Endothelial cell (in vitro differentiated cells): ENCODE results near the gene AARS1. TPM values are rescaled to one million over a fixed set of nuclear protein-coding genes. Genes with fewer than 3 reads are reported as not detected.
"Not testable (repeated sequence)": the region's sequence is repeated elsewhere in the genome, so short reads cannot be mapped to it uniquely, and the experiment has no call there.

Experiments used
- DNase-seq: peaks from one replicate; pipeline ENCODE4 v3.0.0; 2021; ENCODE audit warnings: low spot score
- H3K27ac Mint-ChIP-seq: one replicate; pipeline ENCODE4 v1.8.0; 2021; ENCODE audit warnings: mixed read lengths, inconsistent platforms; ENCODE audit not compliant: unreplicated experiment
- H3K27me3 Mint-ChIP-seq: one replicate; pipeline ENCODE4 v1.8.0; 2021; ENCODE audit warnings: mild to moderate bottlenecking, moderate library complexity, mixed read lengths, inconsistent platforms; ENCODE audit not compliant: unreplicated experiment
- H3K36me3 Mint-ChIP-seq: one replicate; pipeline ENCODE4 v1.8.0; 2021; ENCODE audit warnings: mild to moderate bottlenecking, low read depth, mixed read lengths, inconsistent platforms; ENCODE audit not compliant: unreplicated experiment
- H3K4me1 Mint-ChIP-seq: one replicate; pipeline ENCODE4 v1.8.0; 2021; ENCODE audit warnings: mild to moderate bottlenecking, mixed read lengths, inconsistent platforms; ENCODE audit not compliant: unreplicated experiment
- H3K4me3 Mint-ChIP-seq: one replicate; pipeline ENCODE4 v1.8.0; 2021; ENCODE audit warnings: mild to moderate bottlenecking, mixed read lengths, inconsistent platforms; ENCODE audit not compliant: unreplicated experiment
- H3K9me3 Mint-ChIP-seq: one replicate; pipeline ENCODE4 v1.8.0; 2021; ENCODE audit warnings: mixed read lengths, inconsistent platforms; ENCODE audit not compliant: unreplicated experiment
- total RNA-seq: library from RNA; stranded (reverse); fragmentation: NEBNext Ultra II Directional; extraction: Animal tissue kit (Norgen Biotek cat#: 25700); gene quantifications from one replicate; pipeline ENCODE4 v1.2.1, GENCODE V29; 2021; ENCODE audit not compliant: unreplicated experiment

AARS1 gene
- total RNA-seq, 1 donor from 2014 or later: 60.4 TPM

DNA sequence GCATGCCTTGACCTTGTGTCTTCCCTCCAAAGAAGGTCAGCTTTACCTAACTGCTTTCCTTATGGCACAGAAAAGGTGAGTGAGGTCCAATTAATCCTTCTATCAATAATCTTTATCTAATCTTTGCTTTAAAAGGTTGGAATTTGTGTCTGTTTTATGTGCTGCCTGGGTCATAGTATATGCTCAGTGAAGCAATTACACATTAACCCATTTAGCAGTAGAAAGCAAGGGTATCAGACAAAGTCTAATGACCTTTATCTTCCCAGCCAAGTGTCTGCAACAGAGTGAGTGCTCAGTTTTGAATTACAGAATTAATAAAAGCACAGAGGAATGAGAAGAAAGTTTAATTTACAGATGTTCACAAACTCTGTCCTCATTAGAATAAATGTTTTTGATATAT, 63.3 kb downstream of the AARS1 start:
- not testable (repeated sequence) for H3K9me3 Mint-ChIP-seq, H3K4me3 Mint-ChIP-seq, DNase-seq, H3K27ac Mint-ChIP-seq, H3K27me3 Mint-ChIP-seq, H3K36me3 Mint-ChIP-seq
- H3K4me1 Mint-ChIP-seq: peaks cover 14% of the 10 kb centered on the region

DNA sequence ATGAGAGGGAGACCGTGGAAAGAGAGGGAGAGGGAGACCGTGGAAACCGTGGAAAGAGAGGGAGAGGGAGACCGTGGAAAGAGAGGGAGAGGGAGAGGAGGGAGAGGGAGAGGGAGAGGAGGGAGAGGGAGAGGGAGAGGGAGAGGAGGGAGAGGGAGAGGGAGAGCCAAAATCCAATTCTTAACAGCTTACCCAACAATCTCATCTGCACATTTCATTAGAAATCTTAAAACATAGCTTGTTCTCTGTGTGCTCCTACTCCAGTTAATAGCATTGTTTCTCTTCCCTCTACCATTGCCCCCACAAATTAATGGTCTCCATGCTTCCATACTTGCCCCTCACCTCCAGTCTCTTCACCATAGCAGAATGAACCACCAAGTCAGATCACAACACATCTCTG, 63.9 kb downstream of the AARS1 start:
- H3K4me1 Mint-ChIP-seq: peaks cover 14% of the 10 kb centered on the region
- H3K9me3 Mint-ChIP-seq, H3K36me3 Mint-ChIP-seq, H3K27me3 Mint-ChIP-seq, H3K4me3 Mint-ChIP-seq, H3K27ac Mint-ChIP-seq, DNase-seq: not testable (repeated sequence)

DNA sequence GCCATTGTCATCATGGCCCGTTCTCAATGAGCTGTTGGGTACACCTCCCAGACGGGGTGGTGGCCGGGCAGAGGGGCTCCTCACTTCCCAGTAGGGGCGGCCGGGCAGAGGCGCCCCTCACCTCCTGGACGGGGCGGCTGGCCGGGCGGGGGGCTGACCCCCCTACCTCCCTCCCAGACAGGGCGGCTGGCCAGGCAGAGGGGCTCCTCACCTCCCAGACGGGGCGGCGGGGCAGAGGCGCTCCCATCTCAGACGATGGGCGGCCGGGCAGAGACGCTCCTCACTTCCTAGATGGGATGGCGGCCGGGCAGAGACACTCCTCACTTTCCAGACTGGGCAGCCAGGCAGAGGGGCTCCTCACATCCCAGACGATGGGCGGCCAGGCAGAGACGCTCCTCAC, 64.7 kb downstream of the AARS1 start:
- H3K27me3 Mint-ChIP-seq, H3K4me3 Mint-ChIP-seq, H3K27ac Mint-ChIP-seq, H3K36me3 Mint-ChIP-seq, H3K9me3 Mint-ChIP-seq, DNase-seq: not testable (repeated sequence)
- peaks cover 14% of the 10 kb centered on the region for H3K4me1 Mint-ChIP-seq

DNA sequence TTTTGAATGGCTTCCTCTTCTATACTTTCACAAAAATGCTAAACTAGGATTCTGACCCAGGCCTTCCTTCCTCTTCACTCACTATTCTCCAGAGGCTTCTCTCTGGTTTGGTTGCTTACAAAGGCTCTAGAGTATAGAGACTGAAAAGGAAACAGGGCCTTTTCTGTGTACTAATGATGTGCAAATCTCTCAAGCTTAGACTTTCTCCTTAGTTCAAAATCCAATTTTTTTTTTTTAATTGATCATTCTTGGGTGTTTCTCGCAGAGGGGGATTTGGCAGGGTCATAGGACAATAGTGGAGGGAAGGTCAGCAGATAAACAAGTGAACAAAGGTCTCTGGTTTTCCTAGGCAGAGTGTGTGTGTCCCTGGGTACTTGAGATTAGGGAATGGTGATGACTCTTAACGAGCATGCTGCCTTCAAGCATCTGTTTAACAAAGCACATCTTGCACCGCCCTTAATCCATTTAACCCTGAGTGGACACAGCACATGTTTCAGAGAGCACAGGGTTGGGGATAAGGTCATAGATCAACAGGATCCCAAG, 65.3 kb downstream of the AARS1 start:
- not testable (repeated sequence) for H3K9me3 Mint-ChIP-seq, H3K36me3 Mint-ChIP-seq, H3K4me3 Mint-ChIP-seq, H3K27me3 Mint-ChIP-seq, DNase-seq
- peak overlapping the region; percentile 86 for H3K27ac Mint-ChIP-seq
- H3K4me1 Mint-ChIP-seq: peaks cover 14% of the 10 kb centered on the region

DNA sequence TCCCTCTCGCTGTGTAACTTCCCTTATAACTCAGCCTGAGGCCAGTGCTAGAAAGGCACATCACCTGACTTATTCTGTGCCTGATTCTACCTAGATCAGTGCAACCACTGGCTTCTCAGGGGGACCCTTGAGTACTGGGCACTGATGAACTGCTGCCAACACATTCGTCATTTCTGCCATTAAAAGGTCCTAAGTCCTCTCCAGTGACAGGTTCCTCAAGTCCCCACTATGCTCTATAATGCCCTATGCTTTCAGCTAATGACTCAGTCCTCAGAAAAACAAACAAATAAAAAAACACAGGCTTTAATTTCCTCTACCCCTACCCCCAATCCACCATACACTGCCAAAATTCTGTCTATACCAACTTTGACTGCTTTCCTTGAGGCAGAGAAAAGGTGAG, 66.1 kb downstream of the AARS1 start:
- Mint-ChIP-seq H3K27ac (peak overlapping the region; percentile 86), H3K4me1 (peaks cover 14% of the 10 kb centered on the region)

DNA sequence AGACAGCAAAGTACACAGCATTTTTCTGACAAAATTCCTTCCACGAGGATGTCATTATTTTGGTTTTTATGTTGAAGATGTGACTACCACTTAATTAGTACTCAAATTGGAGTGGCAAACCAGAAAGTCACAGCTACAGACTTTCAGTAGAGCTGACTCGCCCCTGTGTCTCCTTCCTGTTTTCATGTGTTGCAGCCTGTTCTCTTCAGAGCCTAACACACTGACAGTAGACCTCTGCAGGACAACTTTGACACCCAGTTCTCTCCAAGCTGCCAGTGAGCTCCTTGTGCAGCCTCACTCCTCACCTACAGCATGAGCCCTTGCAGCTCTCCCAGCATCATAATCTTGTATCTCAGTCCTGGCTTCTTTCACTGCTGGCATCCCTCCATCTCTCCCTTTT, 66.7 kb downstream of the AARS1 start:
- H3K27ac Mint-ChIP-seq, H3K4me3 Mint-ChIP-seq: not testable (repeated sequence)
- peaks cover 14% of the 10 kb centered on the region for H3K4me1 Mint-ChIP-seq

More for the DNA sequence above, 66.1 kb downstream of the AARS1 start:
- not testable (repeated sequence) for H3K36me3 Mint-ChIP-seq, H3K27me3 Mint-ChIP-seq, H3K4me3 Mint-ChIP-seq, H3K9me3 Mint-ChIP-seq, DNase-seq

DNA sequence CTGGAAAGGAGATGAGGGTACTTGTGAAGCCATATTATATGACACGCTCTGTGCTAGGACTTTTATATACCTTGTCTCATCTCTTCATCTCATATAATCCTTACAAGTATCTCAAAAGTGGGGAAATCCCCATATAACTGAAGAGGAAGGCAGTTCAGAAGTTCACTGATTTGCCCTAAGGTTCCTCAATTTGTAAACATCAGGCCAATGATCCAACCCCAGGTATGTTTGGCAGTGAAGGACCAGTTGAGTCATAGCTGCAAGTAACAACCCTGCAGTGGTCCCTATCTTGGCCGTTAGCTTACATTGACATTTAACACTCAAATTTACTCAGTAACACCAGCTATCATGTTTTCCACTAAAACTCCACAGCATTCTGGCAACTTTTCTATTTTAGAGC, 70.7 kb downstream of the AARS1 start:
- H3K36me3 Mint-ChIP-seq, H3K27me3 Mint-ChIP-seq, H3K27ac Mint-ChIP-seq, DNase-seq, H3K4me1 Mint-ChIP-seq, H3K4me3 Mint-ChIP-seq, H3K9me3 Mint-ChIP-seq: not testable (repeated sequence)

More for the DNA sequence above, 66.7 kb downstream of the AARS1 start:
- H3K9me3 Mint-ChIP-seq, DNase-seq, H3K27me3 Mint-ChIP-seq, H3K36me3 Mint-ChIP-seq: not testable (repeated sequence)

DNA sequence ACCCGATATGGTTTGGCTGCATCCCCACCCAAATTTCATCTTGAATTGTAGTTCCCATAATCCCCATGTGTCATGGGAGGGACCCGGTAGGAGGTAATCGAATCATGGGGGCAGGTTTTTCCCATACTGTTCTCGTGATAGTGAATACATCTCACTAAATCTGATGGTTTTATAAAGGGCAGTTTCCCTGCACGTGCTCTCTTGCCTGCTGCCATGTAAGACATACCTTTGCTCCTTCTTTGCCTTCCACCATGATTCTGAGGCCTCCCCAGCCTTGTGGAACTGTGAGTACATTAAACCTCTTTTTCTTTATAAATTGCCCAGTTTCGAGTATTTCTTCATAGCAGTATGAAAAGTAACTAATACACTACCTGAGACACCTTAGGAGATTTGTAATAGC, 82.9 kb downstream of the AARS1 start:
- H3K9me3 Mint-ChIP-seq, H3K4me1 Mint-ChIP-seq, H3K27me3 Mint-ChIP-seq, DNase-seq, H3K27ac Mint-ChIP-seq: not testable (repeated sequence)
- Mint-ChIP-seq H3K4me3 (peak overlapping the region; percentile 68), H3K36me3 (peaks cover 16% of the 10 kb centered on the region)

DNA sequence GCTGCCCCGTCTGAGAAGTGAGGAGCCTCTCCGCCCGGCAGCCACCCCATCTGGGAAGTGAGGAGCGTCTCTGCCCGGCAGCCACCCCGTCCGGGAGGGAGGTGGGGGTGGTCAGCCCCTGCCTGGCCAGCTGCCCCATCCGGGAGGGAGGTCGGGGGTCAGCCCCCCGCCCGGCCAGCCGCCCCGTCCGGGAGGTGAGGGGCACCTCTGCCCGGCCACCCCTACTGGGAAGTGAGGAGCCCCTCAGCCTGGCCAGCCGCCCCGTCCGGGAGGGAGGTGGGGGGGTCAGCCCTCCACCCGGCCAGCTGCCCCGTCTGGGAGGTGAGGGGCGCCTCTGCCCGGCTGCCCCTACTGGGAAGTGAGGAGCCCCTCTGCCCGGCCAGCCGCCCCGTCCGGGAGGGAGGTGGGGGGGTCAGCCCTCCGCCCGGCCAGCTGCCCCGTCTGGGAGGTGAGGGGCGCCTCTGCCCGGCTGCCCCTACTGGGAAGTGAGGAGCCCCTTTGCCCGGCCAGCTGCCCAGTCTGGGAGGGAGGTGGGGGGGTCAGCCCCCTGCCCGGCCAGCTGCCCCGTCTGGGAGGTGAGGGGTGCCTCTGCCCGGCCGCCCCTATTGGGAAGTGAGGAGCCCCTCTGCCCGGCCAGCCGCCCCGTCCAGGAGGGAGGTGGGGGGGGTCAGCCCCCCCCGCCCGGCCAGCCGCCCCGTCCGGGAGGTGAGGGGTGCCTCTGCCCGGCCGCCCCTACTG, 84.5 kb downstream of the AARS1 start:
- peaks cover 16% of the 10 kb centered on the region for H3K36me3 Mint-ChIP-seq
- not testable (repeated sequence) for H3K4me1 Mint-ChIP-seq, H3K9me3 Mint-ChIP-seq, H3K4me3 Mint-ChIP-seq, H3K27ac Mint-ChIP-seq, DNase-seq, H3K27me3 Mint-ChIP-seq

DNA sequence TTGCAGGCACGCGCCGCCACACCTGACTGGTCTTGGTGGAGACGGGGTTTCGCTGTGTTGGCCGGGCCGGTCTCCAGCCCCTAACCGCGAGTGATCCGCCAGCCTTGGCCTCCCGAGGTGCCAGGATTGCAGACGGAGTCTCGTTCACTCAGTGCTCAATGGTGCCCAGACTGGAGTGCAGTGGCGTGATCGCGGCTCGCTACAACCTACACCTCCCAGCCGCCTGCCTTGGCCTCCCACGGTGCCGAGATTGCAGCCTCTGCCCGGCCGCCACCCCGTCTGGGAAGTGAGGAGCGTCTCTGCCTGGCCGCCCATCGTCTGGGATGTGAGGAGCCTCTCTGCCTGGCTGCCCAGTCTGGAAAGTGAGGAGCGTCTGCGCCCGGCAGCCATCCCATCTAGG, 85.3 kb downstream of the AARS1 start:
- DNase-seq, H3K9me3 Mint-ChIP-seq, H3K4me1 Mint-ChIP-seq, H3K27me3 Mint-ChIP-seq, H3K4me3 Mint-ChIP-seq, H3K27ac Mint-ChIP-seq: not testable (repeated sequence)
- H3K36me3 Mint-ChIP-seq: peaks cover 16% of the 10 kb centered on the region

DNA sequence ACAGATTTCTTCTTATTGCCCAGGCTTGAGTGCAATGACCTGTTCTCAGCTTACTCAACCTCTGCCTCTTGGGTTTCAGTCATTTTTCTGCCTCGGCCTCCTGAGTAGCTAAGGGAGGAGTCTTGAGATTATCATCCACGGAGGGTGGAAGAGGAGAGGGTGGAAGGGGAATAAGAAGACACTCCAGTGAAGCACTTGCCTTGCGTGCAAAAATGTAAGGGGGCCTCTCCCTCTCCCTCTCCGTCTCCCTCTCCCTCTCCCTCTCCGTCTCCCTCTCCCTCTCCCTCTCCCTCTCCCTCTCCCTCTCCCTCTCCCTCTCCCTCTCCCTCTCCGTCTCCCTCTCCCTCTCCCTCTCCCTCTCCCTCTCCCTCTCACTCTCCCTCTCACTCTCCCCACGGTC, 85.8 kb downstream of the AARS1 start:
- not testable (repeated sequence) for DNase-seq

More for the DNA sequence above, 85.8 kb downstream of the AARS1 start:
- H3K4me1 Mint-ChIP-seq, H3K9me3 Mint-ChIP-seq, H3K27ac Mint-ChIP-seq, H3K4me3 Mint-ChIP-seq, H3K27me3 Mint-ChIP-seq: not testable (repeated sequence)
- H3K36me3 Mint-ChIP-seq: peaks cover 16% of the 10 kb centered on the region
